ENCODE results near the gene POLE2.
"Not testable (repeated sequence)": the region's sequence is repeated elsewhere in the genome, so short reads cannot be mapped to it uniquely, and the experiment has no call there.

DNA sequence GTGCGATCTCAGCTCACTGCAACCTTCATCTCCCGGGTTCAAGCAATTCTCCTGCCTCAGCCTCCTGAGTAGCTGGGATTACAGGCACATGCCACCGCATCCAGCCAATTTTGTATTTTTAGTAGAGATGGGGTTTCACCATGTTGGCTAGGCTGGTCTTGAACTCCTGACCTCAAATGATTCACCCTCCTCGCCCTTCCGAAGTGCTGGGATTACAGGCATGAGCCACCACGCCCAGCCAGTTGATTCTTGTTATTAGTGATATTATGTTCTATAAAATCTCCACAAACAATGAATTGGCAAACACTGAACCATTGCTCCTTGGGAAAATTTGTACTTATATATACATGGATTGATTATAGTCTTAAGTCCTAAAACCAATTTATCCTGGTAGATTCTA, 30.5 kb downstream of the POLE2 start:
- TF ChIP-seq POLR2A (IDR thresholded peaks at IDR 0.05): not testable (repeated sequence)
- TF ChIP-seq, protein P1, sequence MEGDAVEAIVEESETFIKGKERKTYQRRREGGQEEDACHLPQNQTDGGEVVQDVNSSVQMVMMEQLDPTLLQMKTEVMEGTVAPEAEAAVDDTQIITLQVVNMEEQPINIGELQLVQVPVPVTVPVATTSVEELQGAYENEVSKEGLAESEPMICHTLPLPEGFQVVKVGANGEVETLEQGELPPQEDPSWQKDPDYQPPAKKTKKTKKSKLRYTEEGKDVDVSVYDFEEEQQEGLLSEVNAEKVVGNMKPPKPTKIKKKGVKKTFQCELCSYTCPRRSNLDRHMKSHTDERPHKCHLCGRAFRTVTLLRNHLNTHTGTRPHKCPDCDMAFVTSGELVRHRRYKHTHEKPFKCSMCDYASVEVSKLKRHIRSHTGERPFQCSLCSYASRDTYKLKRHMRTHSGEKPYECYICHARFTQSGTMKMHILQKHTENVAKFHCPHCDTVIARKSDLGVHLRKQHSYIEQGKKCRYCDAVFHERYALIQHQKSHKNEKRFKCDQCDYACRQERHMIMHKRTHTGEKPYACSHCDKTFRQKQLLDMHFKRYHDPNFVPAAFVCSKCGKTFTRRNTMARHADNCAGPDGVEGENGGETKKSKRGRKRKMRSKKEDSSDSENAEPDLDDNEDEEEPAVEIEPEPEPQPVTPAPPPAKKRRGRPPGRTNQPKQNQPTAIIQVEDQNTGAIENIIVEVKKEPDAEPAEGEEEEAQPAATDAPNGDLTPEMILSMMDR (IDR thresholded peaks at IDR 0.05 in 8 of 11, conservative IDR thresholded peaks at IDR 0.05 in 3 of 11): not testable (repeated sequence)

Data from spleen (tissue), 7 donors.